HG03520 (cell line): ENCODE data around the gene RHNO1.
"Not testable (repeated sequence)": the region's sequence is repeated elsewhere in the genome, so short reads cannot be mapped to it uniquely, and the experiment has no call there.

ENCODE experiments used
- ATAC-seq: cut with Tn5 transposase; IDR thresholded peaks from one replicate; pipeline ENCODE4 v1.9.1; 2021; ENCODE audit warnings: mild to moderate bottlenecking, moderate library complexity; ENCODE audit not compliant: unreplicated experiment

Gene RHNO1

GRCh38 chr12:2858334-2858733 lies 18.7 kb upstream of the RHNO1 start:
- ATAC-seq: no peak

- ATAC-seq: no peak
Measured at GRCh38 chr12:2858944-2859421, 18.0 kb upstream of the RHNO1 start.

- no peak for ATAC-seq
Measured at GRCh38 chr12:2860170-2860569, 16.9 kb upstream of the RHNO1 start.

DNA sequence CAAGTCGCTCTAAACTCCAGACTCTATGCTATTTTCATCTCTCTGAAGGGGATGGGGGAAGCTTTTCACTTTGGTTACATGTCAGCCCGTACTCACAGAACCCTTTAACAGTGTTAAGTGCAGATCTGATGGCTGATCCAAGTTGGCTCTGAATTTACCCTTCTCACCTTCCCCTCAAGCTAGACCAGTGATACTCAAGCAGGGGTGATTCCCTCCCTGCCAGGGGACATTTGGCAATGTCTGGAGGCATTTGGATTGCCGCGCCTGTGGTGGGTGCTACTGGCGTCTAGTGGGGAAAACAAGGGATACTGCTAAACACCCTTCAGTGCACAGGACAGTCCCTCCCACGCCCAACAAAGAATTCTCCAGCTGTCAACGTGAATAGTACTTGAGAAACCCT lies 14.1 kb upstream of the RHNO1 start:
- no peak for ATAC-seq

DNA sequence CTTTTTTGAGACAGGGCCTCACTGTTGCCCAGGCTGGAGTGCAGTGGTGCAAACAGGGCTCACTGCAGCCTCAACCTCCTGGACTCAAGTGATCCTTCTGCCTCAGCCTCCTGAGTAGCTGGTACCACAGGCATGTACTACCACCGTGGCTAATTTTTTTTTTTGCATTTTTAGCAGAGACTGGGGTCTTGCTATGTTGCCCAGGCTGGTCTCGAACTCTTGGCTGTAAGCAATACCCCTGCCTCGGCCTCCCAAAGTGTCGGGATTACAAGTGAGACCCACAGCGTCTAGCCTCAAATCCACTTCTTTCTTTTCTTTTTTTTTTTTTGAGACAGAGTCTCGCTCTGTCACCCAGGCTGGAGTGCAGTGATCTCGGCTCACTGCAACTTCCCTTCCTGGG lies 13.6 kb upstream of the RHNO1 start:
- not testable (repeated sequence) for ATAC-seq

GRCh38 chr12:2864198-2864597 lies 12.8 kb upstream of the RHNO1 start:
- no peak for ATAC-seq

- not testable (repeated sequence) for ATAC-seq
Measured at GRCh38 chr12:2868986-2869632, 7.9 kb upstream of the RHNO1 start.

DNA sequence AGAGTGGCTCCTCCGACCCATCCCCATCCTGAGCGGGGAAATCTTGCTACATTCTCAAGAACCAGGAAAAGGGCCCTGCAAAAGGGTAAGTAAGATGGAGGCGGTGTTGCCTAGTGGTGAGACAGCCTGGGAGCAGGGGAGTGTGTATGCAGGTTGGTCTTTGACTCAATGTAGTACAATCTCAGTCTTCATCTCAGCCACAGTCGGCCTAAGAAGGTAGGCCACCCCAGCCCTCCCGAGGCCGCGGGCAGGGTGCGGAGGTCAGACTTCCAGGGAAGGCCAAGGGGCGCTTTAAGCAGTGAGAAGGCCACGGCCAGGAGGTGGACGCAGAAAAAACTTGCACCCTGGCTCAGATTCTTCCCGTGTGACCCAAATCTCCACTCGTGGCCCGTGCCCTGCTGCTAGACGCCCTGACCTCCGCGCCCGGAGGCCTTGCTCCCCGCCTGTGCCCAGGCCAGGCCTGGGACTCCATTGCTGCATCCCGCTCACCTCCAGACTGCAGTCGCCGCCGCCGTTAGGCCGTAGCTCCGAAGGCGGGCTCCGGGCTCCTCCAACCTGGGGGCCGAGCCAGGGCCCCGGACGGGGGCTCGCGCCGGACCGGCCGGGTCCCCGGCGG lies 484 bp upstream of the RHNO1 start:
- ATAC-seq: peak; percentile 33

DNA sequence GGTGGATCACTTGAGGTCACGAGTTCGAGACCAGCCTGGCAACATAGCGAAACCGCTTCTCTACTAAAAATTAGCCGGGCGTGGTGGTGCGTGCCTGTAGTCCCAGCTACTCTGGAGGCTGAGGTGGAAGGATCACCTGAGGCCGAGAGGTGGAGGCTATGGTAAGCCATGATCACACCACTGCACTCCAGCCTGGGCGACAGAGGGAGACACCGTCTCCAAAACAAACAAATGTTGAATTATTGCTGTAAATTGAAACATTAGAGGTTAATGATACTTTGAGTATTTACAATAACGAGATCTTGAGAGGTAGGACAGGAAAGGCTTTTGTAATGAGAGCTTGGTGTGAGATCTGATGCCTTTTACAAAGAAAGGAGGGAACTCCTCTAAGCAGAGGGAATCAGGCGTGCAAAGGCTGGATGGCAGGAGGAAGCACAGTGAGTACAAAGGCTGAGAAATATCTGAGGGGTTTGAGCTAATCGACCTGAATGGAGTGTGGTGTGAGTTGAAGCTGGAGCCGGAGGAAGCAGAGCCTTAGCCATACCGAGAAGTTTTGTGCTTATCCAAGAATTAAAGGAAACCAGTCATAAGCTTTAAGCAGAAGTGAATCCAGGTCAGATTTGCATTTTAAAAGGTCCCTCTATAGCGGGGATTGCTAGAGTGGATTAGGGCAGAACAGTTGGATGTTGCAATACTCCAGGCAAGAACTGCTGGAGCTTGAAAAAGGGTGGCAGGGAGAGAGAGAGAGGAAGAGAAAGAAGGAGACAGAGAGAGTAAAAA lies 1.1 kb downstream of the RHNO1 start:
- ATAC-seq: no peak

DNA sequence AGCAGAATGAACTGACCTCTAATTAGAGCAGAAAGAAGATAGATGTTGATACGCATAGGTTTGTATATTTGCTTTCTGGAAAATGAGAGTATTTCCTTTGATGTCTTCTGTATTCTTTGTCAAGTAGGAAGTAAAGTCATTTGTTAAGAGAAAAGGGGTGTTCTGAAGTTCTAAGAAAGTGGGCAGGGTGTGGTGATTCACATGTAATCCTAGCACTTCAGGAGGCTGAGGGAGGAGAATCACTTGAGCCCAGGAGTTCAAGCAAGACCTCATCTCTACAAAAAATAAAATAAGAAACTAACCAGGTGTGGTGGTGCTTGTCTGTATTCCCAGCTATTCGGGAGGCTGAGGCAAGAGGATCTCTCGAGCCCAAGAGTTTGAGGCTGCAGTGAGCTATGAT lies 2.8 kb downstream of the RHNO1 start:
- ATAC-seq: no peak

GRCh38 chr12:2884810-2885209 lies 7.8 kb downstream of the RHNO1 start:
- ATAC-seq: no peak

DNA sequence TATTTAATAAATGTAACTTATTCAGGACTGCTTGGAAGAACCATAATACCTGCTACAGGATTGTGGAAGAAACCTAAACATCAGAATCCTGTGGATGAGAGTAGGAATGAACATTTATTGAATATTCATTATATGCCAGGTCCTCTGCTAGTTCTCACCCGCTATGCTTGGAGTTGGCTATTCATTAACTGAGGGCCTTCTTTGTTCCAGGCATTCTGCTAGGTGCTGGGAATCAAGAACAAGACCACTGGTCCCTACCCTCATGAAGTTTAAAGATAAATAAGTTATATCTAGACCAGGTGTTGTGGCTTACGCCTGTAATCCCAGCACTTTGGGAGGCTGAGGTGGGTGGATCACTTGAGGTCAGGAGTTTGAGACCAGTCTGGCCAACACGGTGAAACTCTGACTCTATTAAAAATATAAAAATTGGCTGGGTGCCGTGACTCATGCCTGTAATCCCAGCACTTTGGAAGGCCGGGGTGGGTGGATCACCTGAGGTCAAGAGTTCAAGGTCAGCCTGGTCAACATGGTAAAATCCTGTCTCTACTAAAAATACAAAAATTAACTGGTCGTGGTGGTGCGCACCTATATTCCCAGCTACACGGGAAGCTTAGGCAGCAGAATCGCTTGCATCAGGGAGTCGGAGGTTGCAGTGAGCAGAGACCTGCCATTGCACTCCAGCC lies 9.9 kb downstream of the RHNO1 start:
- ATAC-seq: no peak

GRCh38 chr12:2890001-2890387 lies 13.0 kb downstream of the RHNO1 start:
- no peak for ATAC-seq

- peak; percentile 98 for ATAC-seq
Measured at GRCh38 chr12:2890388-2891239, 13.6 kb downstream of the RHNO1 start, which contains the start of gene TULP3. TULP3 (plus strand) TSS chr12:2890891; CDS start chr12:2890948, 57 bp downstream.

- ATAC-seq: peak; percentile 9
Measured at GRCh38 chr12:2891240-2892053, 14.4 kb downstream of the RHNO1 start.

DNA sequence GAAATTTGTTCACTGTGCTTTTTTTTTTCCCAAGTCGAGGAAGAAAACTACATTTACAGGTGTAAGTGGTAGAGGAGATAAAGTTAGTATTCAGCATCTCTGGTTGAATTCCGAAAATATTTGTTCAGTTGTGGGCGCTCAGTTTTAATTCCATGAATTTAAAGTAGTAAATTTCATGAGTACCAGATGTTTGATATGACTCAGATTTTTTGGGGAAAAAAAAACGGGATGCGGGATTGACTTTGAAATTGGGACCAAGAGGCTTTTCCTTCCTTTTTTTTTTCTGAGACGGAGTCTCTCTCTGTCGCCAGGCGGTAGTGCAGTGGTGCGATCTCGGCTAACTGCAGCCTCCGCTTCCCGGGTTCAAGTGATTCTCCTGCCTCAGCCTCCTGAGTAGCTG lies 15.2 kb downstream of the RHNO1 start:
- no peak for ATAC-seq

DNA sequence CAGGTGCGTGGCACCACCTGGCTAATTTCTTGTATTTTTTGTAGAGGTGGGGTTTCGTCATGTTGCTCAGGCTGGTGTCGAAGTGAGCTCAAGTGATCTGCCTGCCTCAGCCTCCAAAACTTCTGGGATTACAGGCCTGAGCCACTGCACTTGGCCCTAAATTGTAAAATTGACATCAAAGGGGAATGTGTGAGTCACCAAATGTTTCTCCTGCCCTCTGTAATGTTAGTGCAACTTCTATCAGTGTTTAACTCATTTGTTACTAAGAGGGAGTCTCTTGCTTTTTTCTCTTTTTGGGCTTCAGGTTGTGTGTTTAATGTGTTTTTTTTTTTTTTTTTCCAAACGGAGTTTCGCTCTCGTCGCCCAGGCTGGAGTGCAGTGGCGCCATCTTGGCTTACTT lies 16.0 kb downstream of the RHNO1 start:
- no peak for ATAC-seq

- no peak for ATAC-seq
Measured at GRCh38 chr12:2895051-2895451, 18.0 kb downstream of the RHNO1 start.

DNA sequence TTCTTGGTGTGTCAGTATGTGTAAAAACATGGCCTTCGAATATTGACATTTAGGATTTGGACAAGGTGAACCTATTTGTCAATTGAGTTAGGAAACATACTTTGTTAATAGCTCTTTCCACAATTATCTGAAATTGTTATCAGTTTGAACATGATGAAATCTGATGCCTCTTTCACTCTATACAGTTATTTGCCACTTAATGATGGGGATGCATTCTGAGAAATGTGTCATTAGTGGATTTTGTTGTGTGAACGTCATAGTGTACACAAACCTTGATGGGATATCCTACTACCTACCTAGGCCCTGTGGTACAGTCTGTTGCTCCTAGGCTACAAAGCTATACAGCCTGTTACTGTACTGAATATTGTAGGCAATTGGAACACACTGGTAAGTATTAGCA lies 18.5 kb downstream of the RHNO1 start:
- no peak for ATAC-seq

- no peak for ATAC-seq
Measured at GRCh38 chr12:2897418-2897817, 20.4 kb downstream of the RHNO1 start.
